ENCODE data around the gene ANKRD26.
A peak's percentile ranks its signal among the peaks of the same experiment; 100 is the strongest.

ANKRD26 gene

DNA sequence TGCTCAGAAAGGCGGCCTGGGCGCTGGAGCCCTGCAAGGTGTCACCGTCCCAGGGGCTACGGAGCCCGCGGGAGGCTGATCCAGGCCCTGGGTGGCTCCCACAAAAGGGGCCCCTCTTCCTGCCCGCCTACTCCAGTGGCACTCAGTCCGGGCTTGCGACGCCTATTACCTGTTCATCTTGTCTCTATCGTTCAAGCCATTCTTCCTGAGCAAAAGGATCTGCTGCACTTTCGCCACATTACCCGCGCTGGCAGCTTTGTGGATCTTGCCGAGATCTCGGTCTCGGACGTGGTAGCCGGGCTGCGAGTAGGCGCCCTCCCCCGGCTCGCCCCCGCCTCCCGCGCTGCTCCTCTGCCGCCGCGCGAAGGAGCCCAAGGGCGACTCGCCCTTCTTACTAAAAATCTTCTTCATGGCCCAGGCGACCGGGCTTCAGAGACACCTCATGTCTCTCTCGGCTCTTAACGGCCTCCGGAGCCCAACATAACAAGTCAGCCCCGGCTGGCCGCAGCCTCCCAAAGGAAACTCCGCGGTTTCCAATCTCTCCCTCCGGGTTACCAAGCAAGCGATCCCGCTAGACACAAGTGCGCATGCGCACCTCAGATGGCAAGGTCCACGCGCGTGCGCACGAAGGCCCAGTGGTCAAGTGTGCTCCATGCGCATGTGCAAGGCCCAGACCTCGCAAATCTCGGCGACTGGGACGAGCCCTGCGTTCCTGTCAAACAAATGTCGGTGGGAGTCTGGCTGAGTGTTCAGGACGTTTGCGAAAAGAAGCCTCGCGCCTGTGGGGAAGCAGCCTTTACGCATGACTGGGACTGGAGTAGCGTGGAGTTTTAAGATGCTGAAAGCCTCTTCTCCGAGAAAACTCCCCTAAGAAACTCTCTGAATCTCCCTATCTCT lies at the start of gene ANKRD26:
ANKRD26 (minus strand) TSS at position 579 of the 897 bp plus-strand sequence; CDS start at position 411, 168 bp downstream.
- Histone ChIP-seq H3K36me3 (ENCODE audit: insufficient read depth, low read length) (no peaks in the 10 kb centered on the region; the same call in 1 of the 2 replicates), H3K9ac (ENCODE audit: low read depth, low read length) (peak within 1 kb of the TSS; percentile 74), H3K9me3 (ENCODE audit: control insufficient read depth, insufficient read depth, low read length) (no peaks in the 10 kb centered on the region), H3K4me1 (ENCODE audit: insufficient read depth, low read length) (no peaks in the 10 kb centered on the region)

GRCh38 chr10:27147701-27148100 lies 47.4 kb upstream of the ANKRD26 start:
- no peak overlapping the region for H3K9ac ChIP-seq (ENCODE audit: low read depth, low read length)
- H3K9me3 ChIP-seq (ENCODE audit: control insufficient read depth, insufficient read depth, low read length) = no peaks in the 10 kb centered on the region
- no peaks in the 10 kb centered on the region for H3K4me1 ChIP-seq (ENCODE audit: insufficient read depth, low read length)
- peaks cover 13% of the 10 kb centered on the region for H3K36me3 ChIP-seq (ENCODE audit: insufficient read depth, low read length)

GRCh38 chr10:27145937-27146336 lies 45.6 kb upstream of the ANKRD26 start:
- H3K4me1 ChIP-seq (ENCODE audit: insufficient read depth, low read length) = no peaks in the 10 kb centered on the region
- peaks cover 13% of the 10 kb centered on the region for H3K36me3 ChIP-seq (ENCODE audit: insufficient read depth, low read length)

GRCh38 chr10:27143686-27144085 lies 43.4 kb upstream of the ANKRD26 start:
- Histone ChIP-seq H3K36me3 (ENCODE audit: insufficient read depth, low read length) (peaks cover 14% of the 10 kb centered on the region), H3K9ac (ENCODE audit: low read depth, low read length) (no peak overlapping the region), H3K4me1 (ENCODE audit: insufficient read depth, low read length) (no peaks in the 10 kb centered on the region), H3K9me3 (ENCODE audit: control insufficient read depth, insufficient read depth, low read length) (no peaks in the 10 kb centered on the region)

More at GRCh38 chr10:27145937-27146336, 45.6 kb upstream of the ANKRD26 start:
- Histone ChIP-seq H3K9ac (ENCODE audit: low read depth, low read length) (no peak overlapping the region), H3K9me3 (ENCODE audit: control insufficient read depth, insufficient read depth, low read length) (no peaks in the 10 kb centered on the region)

- H3K9ac ChIP-seq (ENCODE audit: low read depth, low read length) = no peak overlapping the region
- no peaks in the 10 kb centered on the region for H3K4me1 ChIP-seq (ENCODE audit: insufficient read depth, low read length)
- no peaks in the 10 kb centered on the region for H3K9me3 ChIP-seq (ENCODE audit: control insufficient read depth, insufficient read depth, low read length)
- H3K36me3 ChIP-seq (ENCODE audit: insufficient read depth, low read length) = peaks cover 13% of the 10 kb centered on the region; the same call in 1 of the 2 replicates
Observed at GRCh38 chr10:27138277-27138676, 38.0 kb upstream of the ANKRD26 start.

GRCh38 chr10:27134371-27134770 lies 34.1 kb upstream of the ANKRD26 start:
- peaks cover 19% of the 10 kb centered on the region for H3K36me3 ChIP-seq (ENCODE audit: insufficient read depth, low read length)
- H3K4me1 ChIP-seq (ENCODE audit: insufficient read depth, low read length) = no peaks in the 10 kb centered on the region
- H3K9me3 ChIP-seq (ENCODE audit: control insufficient read depth, insufficient read depth, low read length) = no peaks in the 10 kb centered on the region
- no peak overlapping the region for H3K9ac ChIP-seq (ENCODE audit: low read depth, low read length)

DNA sequence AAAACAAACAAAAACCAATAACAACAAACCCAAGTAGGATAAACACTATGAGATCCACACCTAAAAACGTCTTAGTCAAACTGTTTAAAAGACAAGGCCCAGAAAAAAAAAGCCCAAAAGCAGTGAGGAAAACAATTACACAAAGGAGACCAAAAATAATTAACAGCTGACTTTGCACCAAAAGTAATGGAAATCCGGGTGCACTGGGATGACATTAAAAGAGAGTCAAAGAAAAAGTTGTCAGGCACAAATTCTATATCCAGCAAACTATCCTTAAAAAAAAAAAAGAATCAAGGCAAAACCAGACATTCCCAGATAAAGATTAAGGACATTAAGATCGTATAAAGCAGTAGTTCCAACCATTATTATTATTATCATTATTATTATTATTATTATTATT lies 7.9 kb upstream of the ANKRD26 start:
- Histone ChIP-seq H3K4me1 (ENCODE audit: insufficient read depth, low read length) (no peaks in the 10 kb centered on the region), H3K9me3 (ENCODE audit: control insufficient read depth, insufficient read depth, low read length) (no peaks in the 10 kb centered on the region; the same call in none of the 2 replicates), H3K36me3 (ENCODE audit: insufficient read depth, low read length) (peaks cover 18% of the 10 kb centered on the region), H3K9ac (ENCODE audit: low read depth, low read length) (no peak overlapping the region)

DNA sequence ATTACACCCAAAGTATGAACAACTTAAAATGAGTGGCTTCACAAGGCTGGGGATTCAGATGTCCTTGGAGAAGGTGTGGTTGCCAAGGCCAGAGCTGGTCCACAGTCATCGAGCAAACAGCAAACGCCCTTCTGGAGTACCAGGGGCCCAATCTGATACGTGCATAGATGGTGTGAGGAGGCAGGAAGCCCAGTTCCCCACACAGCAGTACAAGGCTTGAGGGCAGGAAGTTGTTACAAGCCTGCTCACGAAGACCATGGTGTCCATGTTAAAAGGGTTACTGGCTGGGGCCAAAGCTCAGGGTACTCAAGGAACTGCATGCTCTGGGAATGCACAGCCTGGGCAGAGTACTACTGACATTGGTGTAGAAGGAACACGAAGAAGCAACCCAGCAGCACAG lies 4.6 kb upstream of the ANKRD26 start:
- Histone ChIP-seq H3K4me1 (ENCODE audit: insufficient read depth, low read length) (no peaks in the 10 kb centered on the region), H3K36me3 (ENCODE audit: insufficient read depth, low read length) (no peaks in the 10 kb centered on the region; the same call in 1 of the 2 replicates), H3K9me3 (ENCODE audit: control insufficient read depth, insufficient read depth, low read length) (no peaks in the 10 kb centered on the region; the same call in none of the 2 replicates), H3K9ac (ENCODE audit: low read depth, low read length) (no peak overlapping the region)

GRCh38 chr10:27100813-27101347 lies 586 bp upstream of the ANKRD26 start:
- peak overlapping the region; percentile 74 for H3K9ac ChIP-seq (ENCODE audit: low read depth, low read length)
- H3K9me3 ChIP-seq (ENCODE audit: control insufficient read depth, insufficient read depth, low read length) = no peaks in the 10 kb centered on the region
- H3K36me3 ChIP-seq (ENCODE audit: insufficient read depth, low read length) = no peaks in the 10 kb centered on the region; the same call in 1 of the 2 replicates
- no peaks in the 10 kb centered on the region for H3K4me1 ChIP-seq (ENCODE audit: insufficient read depth, low read length)

DNA sequence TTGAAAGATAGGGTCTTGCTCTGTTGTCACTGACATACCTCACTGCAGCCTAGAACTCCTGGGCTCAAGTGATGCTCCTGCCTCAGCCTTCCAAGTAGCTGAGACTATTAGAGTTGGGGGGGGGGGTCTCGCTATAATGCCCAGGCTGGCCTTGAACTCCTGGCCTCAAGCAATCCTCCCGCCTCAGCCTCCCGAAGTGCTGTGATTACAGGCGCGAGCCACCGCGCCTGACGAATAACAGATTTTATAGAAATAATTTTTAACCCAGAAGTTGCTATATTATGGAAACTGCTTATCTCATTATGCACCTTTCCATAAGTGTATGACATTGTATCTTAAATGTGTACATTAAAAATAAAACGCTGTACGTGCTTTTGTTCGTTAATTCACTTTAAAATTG lies 846 bp downstream of the ANKRD26 start:
- H3K4me1 ChIP-seq (ENCODE audit: insufficient read depth, low read length) = no peaks in the 10 kb centered on the region
- H3K9me3 ChIP-seq (ENCODE audit: control insufficient read depth, insufficient read depth, low read length) = no peaks in the 10 kb centered on the region
- peak overlapping the region; percentile 74 for H3K9ac ChIP-seq (ENCODE audit: low read depth, low read length)
- no peaks in the 10 kb centered on the region; the same call in none of the 2 replicates for H3K36me3 ChIP-seq (ENCODE audit: insufficient read depth, low read length)

GRCh38 chr10:27088119-27089044 lies 11.9 kb downstream of the ANKRD26 start:
- Histone ChIP-seq H3K36me3 (ENCODE audit: insufficient read depth, low read length) (0 out of 2 replicates have a peak, but pooled peaks cover 6% of the 10 kb centered on the region), H3K9ac (ENCODE audit: low read depth, low read length) (no peak overlapping the region), H3K4me1 (ENCODE audit: insufficient read depth, low read length) (no peaks in the 10 kb centered on the region), H3K9me3 (ENCODE audit: control insufficient read depth, insufficient read depth, low read length) (no peaks in the 10 kb centered on the region)

DNA sequence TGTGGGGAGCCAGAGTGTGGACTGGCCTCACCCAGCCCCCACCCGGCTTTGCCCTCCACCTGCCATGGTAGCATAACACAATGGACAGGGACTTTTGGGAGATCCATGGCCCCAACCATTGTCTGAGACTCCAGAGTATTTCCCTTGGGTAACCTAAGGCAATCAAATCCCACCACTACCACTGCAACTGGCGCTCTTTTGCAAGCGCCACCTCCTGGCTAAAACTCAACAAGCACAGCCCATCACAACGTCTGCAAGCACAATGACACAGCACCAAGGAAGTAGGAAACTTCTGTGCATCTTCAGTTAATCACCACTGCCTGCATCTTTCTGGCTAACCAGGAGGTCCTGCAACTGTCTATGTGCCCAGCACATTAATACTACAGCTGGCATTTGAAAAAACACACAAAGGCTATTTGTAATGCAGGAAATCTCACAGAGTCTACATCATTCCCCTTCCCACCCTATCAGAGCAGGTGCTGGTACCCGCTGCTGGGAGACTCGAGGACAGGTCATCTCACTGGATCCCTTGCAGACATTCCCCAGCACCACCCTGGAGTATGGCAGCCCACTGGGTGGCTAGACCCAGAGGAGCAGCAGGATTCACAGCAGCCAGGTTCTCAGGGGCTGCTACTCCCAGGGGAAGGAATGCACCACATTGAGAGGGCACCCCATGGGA lies 27.7 kb downstream of the ANKRD26 start:
- H3K4me1 ChIP-seq (ENCODE audit: insufficient read depth, low read length) = no peaks in the 10 kb centered on the region
- peaks cover 13% of the 10 kb centered on the region for H3K36me3 ChIP-seq (ENCODE audit: insufficient read depth, low read length)
- no peak overlapping the region for H3K9ac ChIP-seq (ENCODE audit: low read depth, low read length)
- H3K9me3 ChIP-seq (ENCODE audit: control insufficient read depth, insufficient read depth, low read length) = no peaks in the 10 kb centered on the region

- no peaks in the 10 kb centered on the region for H3K9me3 ChIP-seq (ENCODE audit: control insufficient read depth, insufficient read depth, low read length)
- no peak overlapping the region for H3K9ac ChIP-seq (ENCODE audit: low read depth, low read length)
- H3K4me1 ChIP-seq (ENCODE audit: insufficient read depth, low read length) = no peaks in the 10 kb centered on the region
- H3K36me3 ChIP-seq (ENCODE audit: insufficient read depth, low read length) = peaks cover 5% of the 10 kb centered on the region
Observed at GRCh38 chr10:27068217-27068891, 31.9 kb downstream of the ANKRD26 start.

All from ES-I3 (cell line).